CD1c-positive myeloid dendritic cell (primary cell): ENCODE results near the gene FOXI2.

Source experiments
- DNase-seq: peaks from one replicate; pipeline ENCODE4 v3.0.0-alpha.2; 2016; ENCODE audit errors: extremely low spot score

Gene FOXI2

GRCh38 chr10:127736915-127737562 lies at the start of gene FOXI2:
Gene FOXI2 (plus strand): TSS chr10:127737185. CDS start chr10:127737274, 89 bp downstream.
- no peak for DNase-seq

GRCh38 chr10:127687548-127687947 lies 49.4 kb upstream of the FOXI2 start:
- no peak for DNase-seq

DNA sequence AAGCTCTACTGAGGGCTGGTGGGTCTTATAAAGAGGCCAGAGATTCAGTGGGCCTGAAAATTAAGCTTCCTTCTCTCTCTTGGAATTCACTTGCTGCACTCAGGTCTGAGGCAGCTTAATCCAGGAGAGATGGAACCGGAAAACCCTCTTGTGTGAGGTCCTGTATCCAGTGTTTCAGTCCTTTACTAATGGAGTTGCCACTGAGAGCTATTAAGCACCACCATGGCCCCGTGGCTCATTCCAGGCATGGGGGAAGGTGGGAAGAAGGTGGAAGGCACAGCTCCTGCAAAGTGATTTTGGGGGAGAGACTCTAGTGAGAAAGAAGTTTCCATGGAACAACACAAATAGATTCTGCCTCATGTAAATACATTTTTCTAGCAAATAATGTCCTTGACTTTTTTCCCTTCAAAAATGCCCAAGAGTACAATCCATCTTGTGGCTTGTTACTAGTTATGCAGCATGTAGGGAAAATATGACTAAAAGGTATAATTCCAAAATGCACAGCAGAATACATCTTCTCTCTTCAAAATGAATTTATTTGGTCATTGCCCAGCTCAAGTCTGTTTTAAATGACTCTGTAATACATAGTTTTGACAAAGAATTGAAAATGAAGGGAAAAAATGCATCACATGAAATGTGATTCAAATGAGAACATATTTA lies 46.7 kb upstream of the FOXI2 start:
- DNase-seq = no peak

DNA sequence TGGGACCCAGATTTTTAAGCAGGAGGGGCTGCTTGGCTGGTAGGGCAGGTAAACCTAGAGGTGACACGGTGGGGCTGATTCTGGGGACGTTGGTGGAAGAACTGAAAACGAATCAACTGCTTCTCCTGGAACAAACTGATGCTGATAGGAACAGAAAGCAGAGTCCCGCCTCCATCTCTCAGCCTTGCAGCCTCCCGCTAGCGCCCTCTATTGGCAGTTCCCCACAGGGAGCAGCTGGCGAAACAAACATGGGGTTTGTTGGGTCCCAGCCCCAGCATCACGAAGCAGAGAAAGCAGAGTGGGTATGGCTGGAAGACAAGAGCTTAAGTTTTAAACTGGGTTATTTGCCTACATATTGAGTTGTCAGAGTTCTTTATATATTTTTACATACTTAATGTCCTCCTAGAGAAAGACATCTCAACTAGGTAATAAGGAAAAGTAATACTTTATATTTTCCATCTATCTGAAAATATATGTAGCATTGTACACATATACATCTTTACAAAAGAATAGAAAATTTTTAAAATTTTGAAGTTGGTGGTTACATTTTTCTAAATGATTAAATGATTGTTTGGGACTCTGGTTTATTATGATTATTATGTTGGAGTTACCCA lies 42.3 kb upstream of the FOXI2 start:
- DNase-seq = peak; percentile 50

- DNase-seq = no peak
Observed at GRCh38 chr10:127695431-127695830, 41.6 kb upstream of the FOXI2 start.

DNA sequence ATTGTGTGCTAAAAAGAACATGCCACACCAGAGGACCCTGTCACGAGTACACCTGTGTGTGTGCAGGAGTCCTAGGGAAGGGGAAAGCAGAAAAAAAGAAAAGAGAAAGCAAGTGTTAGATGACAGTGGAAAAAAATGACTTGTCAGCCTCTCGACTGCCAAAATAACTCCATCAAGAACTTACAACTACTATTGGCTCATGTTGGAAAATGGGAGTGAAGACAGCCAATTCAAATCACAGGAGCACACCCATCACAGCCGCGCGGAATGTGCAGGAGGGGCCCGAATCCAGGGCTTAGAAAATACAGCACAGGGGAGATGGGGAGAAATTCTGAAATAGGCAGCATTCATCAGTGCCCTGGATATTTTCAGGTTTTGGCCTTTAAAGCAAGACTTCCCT lies 38.1 kb upstream of the FOXI2 start:
- no peak for DNase-seq

DNA sequence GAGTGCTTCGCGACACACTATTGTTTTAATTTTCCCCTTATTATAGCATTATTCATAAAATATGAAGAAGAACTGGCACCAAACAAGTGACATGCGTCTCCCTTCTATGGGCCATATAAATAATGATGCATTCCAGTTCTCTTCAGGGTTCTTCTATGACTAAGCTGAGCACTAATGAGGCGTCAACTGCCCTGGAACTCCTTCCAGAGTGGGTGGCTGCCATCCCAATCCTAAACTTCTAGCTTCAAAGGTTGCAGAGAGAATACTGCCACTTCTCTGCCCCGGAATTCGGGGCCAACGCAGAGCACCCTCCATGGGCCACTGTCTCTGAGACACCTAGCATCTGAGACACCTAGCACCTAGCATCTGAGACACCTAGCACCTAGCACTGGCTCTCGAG lies 37.7 kb upstream of the FOXI2 start:
- no peak for DNase-seq

DNA sequence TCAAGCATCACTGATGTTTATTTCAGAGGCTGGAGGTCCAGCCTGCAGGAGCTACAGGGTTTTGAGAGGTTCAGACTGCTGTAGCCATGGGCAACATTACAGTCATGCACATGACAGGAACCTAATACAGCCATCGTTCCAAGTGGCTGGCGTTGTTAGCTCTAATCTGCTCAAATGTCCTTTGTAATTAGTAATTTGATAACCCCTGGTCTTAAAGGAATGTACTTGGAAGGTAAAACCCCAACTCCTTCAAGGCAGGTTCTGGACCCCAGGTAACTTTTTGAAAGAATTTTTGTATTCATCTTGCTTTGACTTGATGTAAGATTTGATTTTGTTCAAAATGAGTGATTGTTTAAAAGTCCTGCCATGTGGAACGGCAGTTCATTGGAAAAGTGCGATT lies 34.7 kb upstream of the FOXI2 start:
- no peak for DNase-seq

DNA sequence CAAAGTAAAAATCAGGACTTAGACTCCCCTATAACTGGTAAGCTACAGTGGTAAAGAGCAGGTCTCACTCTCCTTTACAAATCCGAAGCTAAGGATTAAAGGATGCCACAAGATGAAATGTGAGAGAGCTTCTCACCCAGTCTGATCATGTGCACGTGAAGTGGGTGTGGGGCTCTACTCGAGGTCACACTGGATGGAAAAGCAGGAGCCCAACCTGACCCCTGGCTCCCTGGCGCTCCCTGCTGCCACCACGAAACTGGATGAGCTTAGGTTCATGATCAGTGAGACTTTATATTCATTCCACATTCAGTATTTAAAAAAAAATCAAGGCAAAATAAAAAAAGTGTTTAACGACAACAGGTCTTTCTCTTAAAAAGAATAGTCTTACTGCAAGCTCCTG lies 21.7 kb upstream of the FOXI2 start:
- DNase-seq = no peak

- peak; percentile 48 for DNase-seq
Observed at GRCh38 chr10:127715782-127716378, 21.1 kb upstream of the FOXI2 start.

- DNase-seq = no peak
Observed at GRCh38 chr10:127720142-127720541, 16.8 kb upstream of the FOXI2 start.

DNA sequence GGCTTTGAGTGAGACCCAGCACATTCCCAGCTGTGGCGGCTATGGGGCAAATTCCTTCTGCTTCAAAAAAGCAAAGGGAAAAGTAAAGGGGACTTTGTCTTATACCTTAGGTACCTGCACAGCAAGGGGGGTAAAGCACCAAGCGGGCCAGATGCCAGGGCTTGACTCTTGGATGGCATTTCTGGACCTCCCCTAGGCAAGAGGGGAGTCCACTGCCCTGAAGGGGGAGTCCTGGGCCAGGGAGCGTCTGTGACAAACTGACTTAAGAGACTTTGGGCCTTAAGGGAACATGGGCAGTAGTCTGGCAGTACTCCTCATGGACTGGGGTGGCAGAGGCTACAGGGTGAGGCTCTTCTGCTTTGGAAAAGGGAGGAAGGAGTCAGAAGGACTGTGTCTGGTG lies 16.1 kb upstream of the FOXI2 start:
- DNase-seq = no peak

DNA sequence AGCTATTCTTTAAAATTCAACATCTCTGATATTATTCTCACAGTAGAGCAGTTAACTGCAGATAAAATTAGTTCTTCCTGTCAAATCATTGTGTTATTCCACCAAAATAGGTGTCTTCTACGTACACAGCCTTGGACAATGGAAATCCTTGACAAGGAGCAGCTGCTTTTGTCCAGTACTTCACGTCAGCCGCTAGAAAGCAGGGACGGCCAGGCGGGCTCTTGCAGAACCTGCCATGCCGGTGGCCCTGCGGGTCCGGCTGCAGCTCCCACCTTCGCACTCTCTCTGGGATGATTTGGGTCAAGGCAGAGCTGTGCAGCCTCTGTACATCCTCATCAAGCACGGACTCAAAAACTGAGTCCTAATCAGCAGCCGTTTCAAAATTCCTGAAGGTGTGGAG lies 2.2 kb upstream of the FOXI2 start:
- DNase-seq = no peak

DNA sequence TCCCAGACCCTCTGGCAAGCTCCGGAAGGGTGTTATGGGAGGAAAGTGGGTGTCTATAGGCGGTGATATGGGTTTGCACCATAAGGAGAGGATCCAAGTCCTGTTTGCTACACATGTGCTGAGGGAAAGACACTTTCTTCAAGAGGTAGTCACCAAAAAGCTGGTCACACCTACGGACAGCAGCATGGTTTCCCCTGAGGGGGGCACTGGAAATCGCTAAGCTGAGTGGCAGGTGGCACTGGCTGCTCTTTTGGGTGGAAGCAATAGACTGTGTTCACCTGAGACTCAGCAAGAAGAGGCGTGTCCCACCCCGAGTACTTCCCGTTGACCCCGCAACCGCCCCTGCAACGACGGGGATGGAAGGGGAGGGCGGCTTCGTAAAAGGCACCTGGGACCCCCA lies 1.8 kb upstream of the FOXI2 start:
- no peak for DNase-seq

DNA sequence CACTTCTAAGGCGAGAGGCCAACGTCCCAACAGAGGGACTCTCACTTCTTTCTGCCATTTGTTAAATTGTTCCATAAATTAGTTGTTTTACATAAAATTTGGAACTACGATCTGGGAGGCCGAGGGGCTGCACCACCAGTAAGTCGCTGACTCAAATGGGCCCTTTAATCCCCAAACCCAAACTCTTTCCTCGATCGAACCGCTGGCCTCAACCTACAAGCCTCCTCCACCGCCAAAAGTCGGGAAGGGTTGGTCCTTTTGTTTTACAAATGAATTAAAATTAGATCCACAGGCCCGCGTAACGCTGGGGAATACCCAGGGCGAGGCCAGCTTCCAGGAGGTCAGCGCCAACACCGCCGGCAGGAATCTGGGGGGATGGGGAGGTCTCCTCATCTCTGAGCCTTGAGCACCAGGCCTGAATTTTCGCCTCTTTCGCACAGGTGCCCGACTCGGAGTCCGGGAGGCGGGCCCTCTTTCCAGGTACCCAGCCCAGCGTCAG lies 1.2 kb upstream of the FOXI2 start:
- no peak for DNase-seq

GRCh38 chr10:127736222-127736914 lies 617 bp upstream of the FOXI2 start:
- no peak for DNase-seq

- DNase-seq = peak; percentile 5
Observed at GRCh38 chr10:127737563-127738511, 852 bp downstream of the FOXI2 start.

- DNase-seq = no peak
Observed at GRCh38 chr10:127738512-127739424, 1.8 kb downstream of the FOXI2 start.

DNA sequence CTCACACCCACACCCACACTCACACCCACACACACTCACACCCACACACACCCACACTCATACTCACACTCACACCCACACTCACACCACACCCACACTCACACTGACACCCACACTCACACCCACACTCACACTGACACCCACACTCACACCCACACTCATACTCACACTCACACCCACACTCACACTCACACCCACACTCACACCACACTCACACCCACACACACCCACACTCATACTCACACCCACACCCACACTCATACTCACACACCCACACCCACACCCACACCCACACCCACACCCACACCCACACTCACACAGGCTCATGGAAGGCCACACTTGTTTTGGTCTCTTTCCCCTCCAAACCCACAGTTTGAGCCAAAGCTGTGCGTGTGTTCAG lies 2.9 kb downstream of the FOXI2 start:
- no peak for DNase-seq

- DNase-seq = no peak
Observed at GRCh38 chr10:127740596-127740995, 3.6 kb downstream of the FOXI2 start.
